Parathyroid adenoma (tissue), 2 donors: ENCODE measurements around the gene BRD4.

Source experiments
- H2AFZ ChIP-seq: fragments of 300-600 bp; sonication (generic); one replicate; pipeline ENCODE4 v1.7.0; 2017; ENCODE audit warnings: antibody characterized with exemption, mild to moderate bottlenecking
- H3K27ac ChIP-seq: fragments of 300-600 bp; sonication (generic); one replicate; pipeline ENCODE4 v1.7.0; 2017
- H3K27me3 ChIP-seq: fragments of 300-600 bp; sonication (generic); one replicate; pipeline ENCODE4 v1.7.0; 2017; ENCODE audit warnings: low read length; ENCODE audit not compliant: control insufficient read depth, insufficient read depth
- H3K36me3 ChIP-seq: fragments of 300-600 bp; sonication (generic); one replicate; pipeline ENCODE4 v1.7.0; 2017; ENCODE audit warnings: low read length; ENCODE audit not compliant: control insufficient read depth, insufficient read depth
- H3K4me1 ChIP-seq: fragments of 300-600 bp; sonication (generic); one replicate; pipeline ENCODE4 v1.7.0; 2017; ENCODE audit warnings: control low read depth
- H3K4me2 ChIP-seq: fragments of 300-600 bp; sonication (generic); one replicate; pipeline ENCODE4 v1.7.0; 2017; ENCODE audit warnings: low read length
- H3K4me3 ChIP-seq: fragments of 300-600 bp; sonication (generic); one replicate; pipeline ENCODE4 v1.7.0; 2017; ENCODE audit warnings: low read depth, low read length
- H3K79me2 ChIP-seq: fragments of 300-600 bp; sonication (generic); one replicate; pipeline ENCODE4 v1.7.0; 2017; ENCODE audit warnings: control low read depth
- H3K9ac ChIP-seq: fragments of 300-600 bp; sonication (generic); one replicate; pipeline ENCODE4 v1.7.0; 2017; ENCODE audit warnings: mild to moderate bottlenecking
- H3K9me3 ChIP-seq: fragments of 300-600 bp; sonication (generic); one replicate; pipeline ENCODE4 v1.7.0; 2017; ENCODE audit warnings: low read length; ENCODE audit not compliant: control insufficient read depth
- TF ChIP-seq, protein P1 (sequence below): fragments of 300-600 bp; sonication (generic); IDR thresholded peaks from one replicate; pipeline ENCODE4 v1.7.0; 2017; ENCODE audit warnings: antibody characterized with exemption, mild to moderate bottlenecking
- donor health status: primary hyperparathyroidism.

BRD4 gene

DNA sequence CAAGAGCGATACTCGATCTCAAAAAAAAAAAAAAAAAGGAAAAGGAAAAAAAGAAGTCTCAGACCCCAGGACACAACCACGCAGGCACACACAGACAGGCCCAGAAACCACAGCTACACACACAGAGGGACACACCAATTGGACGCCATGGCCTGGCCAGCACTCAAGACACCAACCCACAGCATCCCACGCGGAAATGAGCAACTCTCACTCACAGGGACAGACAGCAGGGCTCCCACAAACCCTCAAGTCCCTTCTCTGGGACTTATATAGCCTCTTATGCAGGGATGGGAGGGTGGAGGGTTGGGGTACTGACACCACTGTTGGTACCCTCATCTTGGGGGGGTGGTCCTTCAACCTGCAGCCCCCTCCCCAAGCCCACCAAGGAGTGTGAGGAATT, 137.4 kb downstream of the BRD4 start:
- Histone ChIP-seq H3K4me3 (peak overlapping the region; percentile 37), H3K27ac (no peak overlapping the region), H3K27me3 (no peaks in the 10 kb centered on the region)

DNA sequence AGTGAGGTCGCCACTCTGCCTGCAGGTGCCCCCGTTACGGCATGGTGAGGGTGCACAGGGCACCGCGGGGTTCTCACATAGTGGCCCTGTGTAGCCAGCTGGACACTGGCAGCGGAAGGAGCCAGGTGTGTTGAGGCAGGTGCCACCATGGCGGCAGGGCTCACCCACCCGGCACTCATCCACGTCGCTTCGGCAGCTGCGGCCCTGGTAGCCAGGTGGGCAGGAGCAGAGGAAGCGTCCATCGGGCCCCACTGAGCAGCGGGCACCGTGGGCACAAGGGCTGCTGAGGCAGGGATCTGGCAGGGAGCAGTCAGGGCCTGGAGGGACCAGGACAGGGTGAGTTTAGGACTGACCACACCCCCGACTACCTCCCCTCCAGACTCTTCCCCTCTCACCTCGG, 140.4 kb downstream of the BRD4 start:
- H3K4me3 ChIP-seq, result no peak overlapping the region
- peaks cover 6% of the 10 kb centered on the region for H3K4me1 ChIP-seq
- H3K9ac ChIP-seq, result no peak overlapping the region
- H3K9me3 ChIP-seq, result no peaks in the 10 kb centered on the region
- H3K4me2 ChIP-seq, result no peak overlapping the region
- H3K79me2 ChIP-seq, result no peaks in the 10 kb centered on the region
- no peaks in the 10 kb centered on the region for H3K27me3 ChIP-seq
- H3K27ac ChIP-seq, result no peak overlapping the region
- TF ChIP-seq, protein P1, sequence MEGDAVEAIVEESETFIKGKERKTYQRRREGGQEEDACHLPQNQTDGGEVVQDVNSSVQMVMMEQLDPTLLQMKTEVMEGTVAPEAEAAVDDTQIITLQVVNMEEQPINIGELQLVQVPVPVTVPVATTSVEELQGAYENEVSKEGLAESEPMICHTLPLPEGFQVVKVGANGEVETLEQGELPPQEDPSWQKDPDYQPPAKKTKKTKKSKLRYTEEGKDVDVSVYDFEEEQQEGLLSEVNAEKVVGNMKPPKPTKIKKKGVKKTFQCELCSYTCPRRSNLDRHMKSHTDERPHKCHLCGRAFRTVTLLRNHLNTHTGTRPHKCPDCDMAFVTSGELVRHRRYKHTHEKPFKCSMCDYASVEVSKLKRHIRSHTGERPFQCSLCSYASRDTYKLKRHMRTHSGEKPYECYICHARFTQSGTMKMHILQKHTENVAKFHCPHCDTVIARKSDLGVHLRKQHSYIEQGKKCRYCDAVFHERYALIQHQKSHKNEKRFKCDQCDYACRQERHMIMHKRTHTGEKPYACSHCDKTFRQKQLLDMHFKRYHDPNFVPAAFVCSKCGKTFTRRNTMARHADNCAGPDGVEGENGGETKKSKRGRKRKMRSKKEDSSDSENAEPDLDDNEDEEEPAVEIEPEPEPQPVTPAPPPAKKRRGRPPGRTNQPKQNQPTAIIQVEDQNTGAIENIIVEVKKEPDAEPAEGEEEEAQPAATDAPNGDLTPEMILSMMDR, result no peak
- H3K36me3 ChIP-seq, result no peaks in the 10 kb centered on the region
- H2AFZ ChIP-seq, result no peak overlapping the region

More for the DNA sequence above, 137.4 kb downstream of the BRD4 start:
- Histone ChIP-seq H3K9ac (no peak overlapping the region), H3K4me1 (peaks cover 7% of the 10 kb centered on the region), H3K4me2 (peak overlapping the region; percentile 2), H2AFZ (peak overlapping the region; percentile 55), H3K36me3 (no peaks in the 10 kb centered on the region), H3K9me3 (no peaks in the 10 kb centered on the region), H3K79me2 (no peaks in the 10 kb centered on the region)
- TF ChIP-seq, protein P1, result no peak

DNA sequence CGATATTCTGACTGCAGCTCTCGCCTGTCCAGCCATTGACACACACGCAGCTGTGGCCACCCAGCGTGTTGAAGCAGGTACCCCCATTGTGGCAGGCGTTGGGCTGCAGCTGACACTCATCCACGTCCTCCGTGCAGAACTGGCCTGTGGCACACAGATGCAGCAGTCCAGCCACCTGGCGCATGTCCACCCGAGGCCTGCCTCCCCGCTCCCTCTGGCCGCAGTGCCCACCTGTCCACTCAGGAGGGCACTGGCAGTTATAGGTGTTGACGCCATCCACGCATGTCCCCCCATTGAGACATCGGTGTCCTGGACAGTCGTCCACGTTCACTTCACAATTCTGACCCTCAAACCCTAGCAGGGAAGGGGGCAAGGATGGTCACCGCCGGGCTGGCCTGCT, 140.8 kb downstream of the BRD4 start:
- Histone ChIP-seq H3K27me3 (no peaks in the 10 kb centered on the region), H3K4me2 (no peak overlapping the region), H3K4me3 (no peak overlapping the region), H2AFZ (no peak overlapping the region), H3K79me2 (no peaks in the 10 kb centered on the region), H3K9ac (no peak overlapping the region), H3K27ac (no peak overlapping the region), H3K9me3 (no peaks in the 10 kb centered on the region), H3K36me3 (no peaks in the 10 kb centered on the region), H3K4me1 (peaks cover 3% of the 10 kb centered on the region)
- TF ChIP-seq, protein P1, result no peak

DNA sequence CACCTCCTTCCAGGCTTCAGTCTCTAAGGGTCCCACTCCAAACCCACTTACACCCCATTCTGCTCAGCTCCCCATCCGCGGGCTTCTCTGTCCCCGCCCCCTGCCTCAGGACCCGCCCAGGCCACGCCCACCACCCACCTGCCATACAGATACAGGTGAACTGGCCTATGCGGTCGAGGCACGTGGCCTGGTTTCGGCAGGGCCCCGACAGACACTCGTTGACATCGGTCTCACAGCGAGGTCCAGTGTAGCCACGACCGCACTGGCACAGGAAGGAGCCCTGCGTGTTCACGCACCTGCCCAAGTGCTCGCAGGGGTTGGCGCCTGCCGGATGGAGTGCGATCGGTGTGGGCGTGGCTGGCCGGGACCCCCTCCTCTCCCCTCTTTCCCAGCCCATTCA, 143.5 kb downstream of the BRD4 start:
- Histone ChIP-seq H2AFZ (no peak overlapping the region), H3K9ac (no peak overlapping the region), H3K27me3 (no peaks in the 10 kb centered on the region), H3K4me1 (no peaks in the 10 kb centered on the region), H3K9me3 (no peaks in the 10 kb centered on the region), H3K36me3 (no peaks in the 10 kb centered on the region), H3K4me3 (no peak overlapping the region), H3K27ac (no peak overlapping the region), H3K4me2 (no peak overlapping the region), H3K79me2 (no peaks in the 10 kb centered on the region)
- TF ChIP-seq, protein P1, result no peak
